Urinary bladder (tissue), 4 donors: ENCODE results near the gene SLC41A3. TPM values are rescaled to one million over a fixed set of nuclear protein-coding genes. Genes with fewer than 3 reads are reported as not detected.
"Not testable (repeated sequence)": the region's sequence is repeated elsewhere in the genome, so short reads cannot be mapped to it uniquely, and the experiment has no call there.

ENCODE experiments used
- DNase-seq: peaks from one replicate; pipeline ENCODE4 v3.0.0-alpha.2; 2015; ENCODE audit errors: extremely low spot score
- H3K27ac ChIP-seq: one replicate; pipeline ENCODE4 v1.5.1; 2013; ENCODE audit warnings: low read depth, mild to moderate bottlenecking, moderate library complexity
- H3K36me3 ChIP-seq: one replicate; pipeline ENCODE4 v1.6.1; 2013; ENCODE audit warnings: mild to moderate bottlenecking, moderate library complexity; ENCODE audit not compliant: insufficient read depth
- H3K4me1 ChIP-seq: one replicate; pipeline ENCODE4 v1.6.1; 2013; ENCODE audit warnings: mild to moderate bottlenecking, moderate library complexity; ENCODE audit not compliant: insufficient read depth
- H3K4me3 ChIP-seq: one replicate; pipeline ENCODE4 v1.5.1; 2013; ENCODE audit warnings: low read depth, low read length
- WGBS: extraction: QIAGEN DNeasy Blood & Tissue Kit; methylation state at CpG from one replicate; pipeline ENCODE4 v1.1.7; 2013; 5-methylcytosine and 5-hydroxymethylcytosine counted together
- polyA plus RNA-seq: library from polyadenylated mRNA; stranded (reverse); fragments of 200-250 nt; gene quantifications from one replicate; pipeline ENCODE4 v1.2.3, GENCODE V29; 2013
- total RNA-seq: library from RNA; depleted of rRNA; stranded (reverse); fragments of >200 nt; gene quantifications from one replicate; pipeline ENCODE4 v1.2.3, GENCODE V29; 2014
- donor health status: healthy with polysubstance abuse.
- donor health status: healthy.

Gene SLC41A3
- total and polyA plus RNA-seq, 2 donors = 36.3 to 57.1 TPM

GRCh38 chr3:126056088-126056487 lies 27.8 kb downstream of the SLC41A3 start:
- no peak for DNase-seq
- H3K4me1 ChIP-seq = no peaks in the 10 kb centered on the region
- WGBS = 98% methylated on average over 10 of the region's 10 CpGs
- H3K27ac ChIP-seq = no peak overlapping the region
- no peaks in the 10 kb centered on the region for H3K36me3 ChIP-seq
- H3K4me3 ChIP-seq = no peak overlapping the region

GRCh38 chr3:126054870-126055269 lies 29.1 kb downstream of the SLC41A3 start:
- H3K27ac ChIP-seq = no peak overlapping the region
- 95% methylated on average over 5 of the region's 5 CpGs for WGBS
- no peaks in the 10 kb centered on the region for H3K36me3 ChIP-seq
- H3K4me3 ChIP-seq = no peak overlapping the region
- no peaks in the 10 kb centered on the region for H3K4me1 ChIP-seq
- no peak for DNase-seq

GRCh38 chr3:126053949-126054569 lies 29.9 kb downstream of the SLC41A3 start:
- Histone ChIP-seq H3K27ac (no peak overlapping the region), H3K36me3 (no peaks in the 10 kb centered on the region), H3K4me3 (no peak overlapping the region), H3K4me1 (no peaks in the 10 kb centered on the region)
- 93% methylated on average over 6 of the region's 6 CpGs for WGBS
- no peak for DNase-seq

- 74% methylated on average over 1 of the region's 1 CpG for WGBS
- DNase-seq = no peak
- H3K4me1 ChIP-seq = no peaks in the 10 kb centered on the region
- H3K36me3 ChIP-seq = no peaks in the 10 kb centered on the region
- no peak overlapping the region for H3K27ac ChIP-seq
- no peak overlapping the region for H3K4me3 ChIP-seq
These were observed 30.4 kb downstream of the SLC41A3 start for GRCh38 chr3:126053513-126053912.

- Histone ChIP-seq H3K36me3 (no peaks in the 10 kb centered on the region), H3K4me3 (no peak overlapping the region), H3K27ac (no peak overlapping the region), H3K4me1 (no peaks in the 10 kb centered on the region)
- 83% methylated on average over 16 of the region's 16 CpGs for WGBS
- no peak for DNase-seq
These were observed 31.5 kb downstream of the SLC41A3 start for GRCh38 chr3:126052196-126053058.

GRCh38 chr3:126051741-126052140 lies 32.2 kb downstream of the SLC41A3 start:
- Histone ChIP-seq H3K4me1 (no peaks in the 10 kb centered on the region), H3K4me3 (no peak overlapping the region), H3K27ac (no peak overlapping the region), H3K36me3 (no peaks in the 10 kb centered on the region)
- no peak for DNase-seq
- 84% methylated on average over 4 of the region's 4 CpGs for WGBS

- Histone ChIP-seq H3K4me3 (no peak overlapping the region), H3K4me1 (no peaks in the 10 kb centered on the region), H3K36me3 (no peaks in the 10 kb centered on the region), H3K27ac (no peak overlapping the region)
- 85% methylated on average over 8 of the region's 8 CpGs for WGBS
- no peak for DNase-seq
These were observed 32.7 kb downstream of the SLC41A3 start for GRCh38 chr3:126051234-126051633.

GRCh38 chr3:126050626-126051025 lies 33.3 kb downstream of the SLC41A3 start:
- no peak for DNase-seq
- Histone ChIP-seq H3K4me1 (no peaks in the 10 kb centered on the region), H3K36me3 (no peaks in the 10 kb centered on the region), H3K4me3 (no peak overlapping the region), H3K27ac (no peak overlapping the region)
- WGBS = 94% methylated on average over 10 of the region's 10 CpGs

GRCh38 chr3:126050050-126050392 lies 33.9 kb downstream of the SLC41A3 start:
- Histone ChIP-seq H3K4me1 (no peaks in the 10 kb centered on the region), H3K36me3 (no peaks in the 10 kb centered on the region), H3K27ac (no peak overlapping the region), H3K4me3 (no peak overlapping the region)
- no peak for DNase-seq
- WGBS = 93% methylated on average over 3 of the region's 3 CpGs

- no peak overlapping the region for H3K27ac ChIP-seq
- no peak overlapping the region for H3K4me3 ChIP-seq
- 81% methylated on average over 5 of the region's 5 CpGs for WGBS
- H3K4me1 ChIP-seq = no peaks in the 10 kb centered on the region
- H3K36me3 ChIP-seq = no peaks in the 10 kb centered on the region
- DNase-seq = no peak
These were observed 34.5 kb downstream of the SLC41A3 start for GRCh38 chr3:126049289-126050049.

- no peak for DNase-seq
- Histone ChIP-seq H3K4me1 (no peaks in the 10 kb centered on the region), H3K27ac (no peak overlapping the region), H3K36me3 (peaks cover 1% of the 10 kb centered on the region), H3K4me3 (no peak overlapping the region)
- 80% methylated on average over 4 of the region's 4 CpGs for WGBS
These were observed 43.5 kb downstream of the SLC41A3 start for GRCh38 chr3:126040386-126040785.

GRCh38 chr3:126039870-126040269 lies 44.1 kb downstream of the SLC41A3 start:
- H3K4me3 ChIP-seq = no peak overlapping the region
- no peaks in the 10 kb centered on the region for H3K4me1 ChIP-seq
- peaks cover 1% of the 10 kb centered on the region for H3K36me3 ChIP-seq
- no peak for DNase-seq
- 67% methylated on average over 2 of the region's 2 CpGs for WGBS
- H3K27ac ChIP-seq = no peak overlapping the region

- H3K27ac ChIP-seq, DNase-seq, H3K4me1 ChIP-seq, H3K4me3 ChIP-seq, H3K36me3 ChIP-seq: not testable (repeated sequence)
- 88% methylated on average over 2 of the region's 2 CpGs for WGBS
These were observed 45.1 kb downstream of the SLC41A3 start for GRCh38 chr3:126038791-126039190.
